ENCODE measurements around the gene TMEM175. TPM values are rescaled to one million over a fixed set of nuclear protein-coding genes. Genes with fewer than 3 reads are reported as not detected.

The TMEM175 gene
- total and polyA plus RNA-seq, 2 of the 13 experiments (the other 11 are each of a cell fraction or from before 2014, with no cell fraction given), result 5.1 to 9.9 TPM

- DNase-seq (ENCODE audit: low spot score) (peak; percentile 9), ATAC-seq (peak; percentile 45), FAIRE-seq (no peak)
- peaks cover 39% of the 10 kb centered on the region for H3K79me2 ChIP-seq (ENCODE audit: insufficient read depth, low read length)
- intact Hi-C loops (cut with micrococcal nuclease; ENCODE audit: unreplicated experiment) (loop anchor here (2.0 to 5.0 kb wide), 2 partner anchors 55 to 149 kb away; partner anchors contain the start of gene IDUA), in situ Hi-C loops (cut with HindIII; ENCODE audit: extremely low pct_ligation_motif_present, low pct_unique_long_range_greater_than_20kb) (loop anchor here (5.0 kb wide), 1 partner anchor 56 kb away; the partner anchor contains the start of gene IDUA)
- BruUV-seq (replicated peaks), result no TSS peak
- H3K4me2 ChIP-seq (ENCODE audit: low read depth, low read length), result peak overlapping the region; percentile 94
- CTCF ChIA-PET (ENCODE audit: low intra/inter-chr PET ratio, low total read pairs), result no interaction called here
- POLR2A ChIA-PET, result interaction anchor here (1.0 to 2.4 kb wide), 7 partner anchors 15 to 257 kb away, joined by 3 to 25 read pairs (median 4); partner anchors contain the start of genes ATP5ME, DGKQ, IDUA and MYL5
- H3K27ac ChIP-seq (ENCODE audit: extremely low read length, insufficient read depth, low read length), result peak overlapping the region; percentile 84
- H3K9ac ChIP-seq (ENCODE audit: insufficient read depth, low read depth, low read length), result peak overlapping the region; percentile 96
- H3K9me3 ChIP-seq (ENCODE audit: low read length), result no peaks in the 10 kb centered on the region
- 3% methylated on average over 7 of the region's 31 CpGs for WGBS (ENCODE audit: low lambda C conversion rate)
- H2AFZ ChIP-seq (ENCODE audit: low read length), result no peak overlapping the region
- peaks cover 35% of the 10 kb centered on the region for H3K4me1 ChIP-seq (ENCODE audit: insufficient read depth, low read length)
- H4K20me1 ChIP-seq (ENCODE audit: insufficient read depth, low read length), result peaks cover 19% of the 10 kb centered on the region
- H3K27me3 ChIP-seq (ENCODE audit: control insufficient read depth in 1 of 2, insufficient read depth in 2 of 2, low read length in 2 of 2), result no peaks in the 10 kb centered on the region; a peak in 1 of 5 replicates
- H3K4me3 ChIP-seq (replicated peaks in 1 of 3; ENCODE audit: insufficient read depth in 1 of 3, low read depth in 2 of 3, low read length in 3 of 3), result peak overlapping the region; percentile 84 to 100 (median 97)
- peaks cover 0 to 1% of the 10 kb centered on the region in 2 experiments; a peak in 1 of 5 replicates for H3K36me3 ChIP-seq (replicated peaks in 1 of 2; ENCODE audit: control insufficient read depth in 1 of 2, insufficient read depth in 2 of 2, low read length in 2 of 2)
- TF ChIP-seq REXO4 (CRISPR knock-in tag; IDR thresholded peaks at IDR 0.05; ENCODE audit: borderline replicate concordance), result 0 out of 2 replicates have a peak, but pooled peaks have one; percentile 29
- TF ChIP-seq HMG20A (CRISPR knock-in tag; IDR thresholded peaks at IDR 0.05; ENCODE audit: borderline replicate concordance), result no peak
- TF ChIP-seq, protein P1, sequence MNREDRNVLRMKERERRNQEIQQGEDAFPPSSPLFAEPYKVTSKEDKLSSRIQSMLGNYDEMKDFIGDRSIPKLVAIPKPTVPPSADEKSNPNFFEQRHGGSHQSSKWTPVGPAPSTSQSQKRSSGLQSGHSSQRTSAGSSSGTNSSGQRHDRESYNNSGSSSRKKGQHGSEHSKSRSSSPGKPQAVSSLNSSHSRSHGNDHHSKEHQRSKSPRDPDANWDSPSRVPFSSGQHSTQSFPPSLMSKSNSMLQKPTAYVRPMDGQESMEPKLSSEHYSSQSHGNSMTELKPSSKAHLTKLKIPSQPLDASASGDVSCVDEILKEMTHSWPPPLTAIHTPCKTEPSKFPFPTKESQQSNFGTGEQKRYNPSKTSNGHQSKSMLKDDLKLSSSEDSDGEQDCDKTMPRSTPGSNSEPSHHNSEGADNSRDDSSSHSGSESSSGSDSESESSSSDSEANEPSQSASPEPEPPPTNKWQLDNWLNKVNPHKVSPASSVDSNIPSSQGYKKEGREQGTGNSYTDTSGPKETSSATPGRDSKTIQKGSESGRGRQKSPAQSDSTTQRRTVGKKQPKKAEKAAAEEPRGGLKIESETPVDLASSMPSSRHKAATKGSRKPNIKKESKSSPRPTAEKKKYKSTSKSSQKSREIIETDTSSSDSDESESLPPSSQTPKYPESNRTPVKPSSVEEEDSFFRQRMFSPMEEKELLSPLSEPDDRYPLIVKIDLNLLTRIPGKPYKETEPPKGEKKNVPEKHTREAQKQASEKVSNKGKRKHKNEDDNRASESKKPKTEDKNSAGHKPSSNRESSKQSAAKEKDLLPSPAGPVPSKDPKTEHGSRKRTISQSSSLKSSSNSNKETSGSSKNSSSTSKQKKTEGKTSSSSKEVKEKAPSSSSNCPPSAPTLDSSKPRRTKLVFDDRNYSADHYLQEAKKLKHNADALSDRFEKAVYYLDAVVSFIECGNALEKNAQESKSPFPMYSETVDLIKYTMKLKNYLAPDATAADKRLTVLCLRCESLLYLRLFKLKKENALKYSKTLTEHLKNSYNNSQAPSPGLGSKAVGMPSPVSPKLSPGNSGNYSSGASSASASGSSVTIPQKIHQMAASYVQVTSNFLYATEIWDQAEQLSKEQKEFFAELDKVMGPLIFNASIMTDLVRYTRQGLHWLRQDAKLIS (CRISPR knock-in tag; IDR thresholded peaks at IDR 0.05), result no peak
- TF ChIP-seq, protein P2, sequence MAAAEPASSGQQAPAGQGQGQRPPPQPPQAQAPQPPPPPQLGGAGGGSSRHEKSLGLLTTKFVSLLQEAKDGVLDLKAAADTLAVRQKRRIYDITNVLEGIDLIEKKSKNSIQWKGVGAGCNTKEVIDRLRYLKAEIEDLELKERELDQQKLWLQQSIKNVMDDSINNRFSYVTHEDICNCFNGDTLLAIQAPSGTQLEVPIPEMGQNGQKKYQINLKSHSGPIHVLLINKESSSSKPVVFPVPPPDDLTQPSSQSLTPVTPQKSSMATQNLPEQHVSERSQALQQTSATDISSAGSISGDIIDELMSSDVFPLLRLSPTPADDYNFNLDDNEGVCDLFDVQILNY (CRISPR knock-in tag; conservative IDR thresholded peaks at IDR 0.05), result no peak
- no peak for TF ChIP-seq SP1 (IDR thresholded peaks at IDR 0.05)
- no peak for TF ChIP-seq SP1 (CRISPR knock-in tag; IDR thresholded peaks at IDR 0.05)
- no peak for TF ChIP-seq HNF1A (IDR thresholded peaks at IDR 0.05; ENCODE audit: low read depth)
- TF ChIP-seq HNF1A (CRISPR knock-in tag; IDR thresholded peaks at IDR 0.05; ENCODE audit: borderline replicate concordance), result no peak
- TF ChIP-seq MXI1 (IDR thresholded peaks at IDR 0.05; ENCODE audit: borderline replicate concordance, low read depth, low read length), result 0 out of 3 replicates have a peak, but pooled peaks have one; percentile 18
- 0 out of 2 replicates have a peak, but pooled peaks have one; percentile 13 for TF ChIP-seq ZNF362 (CRISPR knock-in tag; IDR thresholded peaks at IDR 0.05; ENCODE audit: borderline replicate concordance)
- no peak for TF ChIP-seq MEF2D (CRISPR knock-in tag; IDR thresholded peaks at IDR 0.05)
- 0 out of 2 replicates have a peak, but pooled peaks have one; percentile 18 for TF ChIP-seq MTA1 (CRISPR knock-in tag; IDR thresholded peaks at IDR 0.05; ENCODE audit: borderline replicate concordance)
- no peak for TF ChIP-seq MED1 (CRISPR knock-in tag; IDR thresholded peaks at IDR 0.05)
These were observed 883 bp upstream of the TMEM175 start for GRCh38 chr4:931194-931959.

All from HepG2 (cell line).